T1000 (cell line): ENCODE data around the gene SLC6A6.

Experiments
- DNase-seq: peaks from one replicate; lab custom pipeline; 2025; ENCODE audit warnings: mixed read lengths; lab: John Stamatoyannopoulos, UW

SLC6A6 gene

DNA sequence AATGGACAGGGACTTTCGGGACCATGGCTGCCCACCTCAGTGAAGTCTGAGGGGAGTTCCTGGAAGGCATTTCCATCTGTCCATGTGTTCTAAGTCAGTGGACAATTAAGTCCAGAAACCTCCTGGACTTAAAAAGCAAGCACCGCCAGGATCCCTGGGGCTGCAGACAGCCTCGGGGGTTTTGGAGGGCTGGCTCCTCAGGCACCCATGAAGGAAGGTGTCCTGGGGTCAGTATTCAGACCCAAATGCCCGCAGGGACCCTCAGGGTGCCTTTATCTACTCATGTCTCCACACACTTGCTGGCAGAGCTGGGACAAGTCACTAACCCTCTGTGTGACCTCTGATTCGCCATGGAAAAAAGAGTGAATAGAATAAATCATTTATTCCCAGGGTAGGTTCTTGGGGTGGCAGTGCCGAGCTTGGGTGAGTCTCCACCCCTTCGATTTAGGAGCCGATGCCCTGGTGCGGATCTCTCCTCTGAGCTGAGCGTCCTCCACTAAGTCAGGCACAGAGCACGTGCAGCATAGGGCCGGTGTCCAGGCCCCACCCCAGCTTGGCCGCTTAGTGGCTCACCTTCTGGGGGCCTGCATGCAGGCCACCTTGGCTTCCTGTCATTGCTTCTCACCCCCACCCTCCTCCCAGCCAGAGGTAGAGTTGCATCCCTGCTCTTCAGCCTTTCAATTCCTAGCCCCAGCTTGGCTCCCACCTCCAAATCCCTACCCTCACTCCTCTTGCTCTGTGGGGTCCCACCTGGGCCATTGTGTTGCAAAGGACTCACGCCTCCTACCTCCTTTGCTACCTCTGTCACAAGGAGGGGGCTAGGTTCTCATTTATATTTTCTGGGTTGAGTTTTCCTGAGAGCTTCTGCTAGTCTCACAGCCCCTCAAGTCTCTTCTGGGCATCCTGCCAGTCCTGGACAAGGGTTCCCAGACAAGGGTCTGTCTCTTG is 19.9 kb downstream of the SLC6A6 start:
- no peak for DNase-seq

DNA sequence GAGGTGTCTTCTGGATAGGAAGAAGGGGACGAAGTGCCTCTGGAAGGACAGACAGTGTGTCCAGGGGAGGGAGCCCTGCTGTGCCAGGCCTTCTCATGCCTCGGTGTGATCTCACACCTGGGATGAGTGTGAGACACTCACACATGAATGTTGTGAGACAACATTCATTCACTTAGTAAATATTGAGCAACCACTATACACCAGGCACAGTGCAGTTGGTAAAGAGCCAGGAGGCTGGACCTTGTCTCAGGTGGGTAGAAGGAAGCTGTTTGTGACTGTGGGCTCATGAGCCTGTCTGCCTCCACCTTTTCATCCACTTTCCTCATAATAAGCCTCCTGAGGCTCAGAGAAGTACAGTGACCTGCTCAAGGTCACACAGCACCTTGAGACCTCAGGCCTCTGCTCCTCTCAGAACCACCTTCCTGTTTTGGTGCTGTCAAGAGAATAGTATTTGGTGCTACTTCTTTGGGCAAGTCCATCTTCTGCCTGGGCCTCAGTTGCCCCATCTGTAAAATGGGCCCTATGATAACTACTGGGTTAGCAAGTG is 20.9 kb downstream of the SLC6A6 start:
- DNase-seq = no peak

DNA sequence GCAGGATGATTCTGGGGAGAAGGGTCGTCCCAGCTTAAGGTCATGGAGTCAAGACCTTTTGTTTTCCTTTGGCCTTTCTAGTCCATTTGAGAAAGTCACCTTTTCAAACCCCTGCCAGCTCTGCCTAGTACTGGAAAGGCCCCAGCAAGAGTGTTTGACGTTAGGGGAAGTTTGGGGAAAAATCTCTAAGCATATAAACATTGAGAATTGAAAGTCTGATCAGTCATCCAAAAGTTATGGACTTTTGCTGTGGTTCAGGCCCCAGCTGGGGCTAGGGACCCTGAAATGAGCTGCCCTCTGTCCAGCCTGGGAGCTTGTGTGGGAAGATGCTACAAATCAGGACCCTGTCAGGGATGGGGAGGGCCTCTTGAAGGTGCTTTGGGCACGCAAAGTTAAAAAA is 21.6 kb downstream of the SLC6A6 start:
- DNase-seq = no peak

DNA sequence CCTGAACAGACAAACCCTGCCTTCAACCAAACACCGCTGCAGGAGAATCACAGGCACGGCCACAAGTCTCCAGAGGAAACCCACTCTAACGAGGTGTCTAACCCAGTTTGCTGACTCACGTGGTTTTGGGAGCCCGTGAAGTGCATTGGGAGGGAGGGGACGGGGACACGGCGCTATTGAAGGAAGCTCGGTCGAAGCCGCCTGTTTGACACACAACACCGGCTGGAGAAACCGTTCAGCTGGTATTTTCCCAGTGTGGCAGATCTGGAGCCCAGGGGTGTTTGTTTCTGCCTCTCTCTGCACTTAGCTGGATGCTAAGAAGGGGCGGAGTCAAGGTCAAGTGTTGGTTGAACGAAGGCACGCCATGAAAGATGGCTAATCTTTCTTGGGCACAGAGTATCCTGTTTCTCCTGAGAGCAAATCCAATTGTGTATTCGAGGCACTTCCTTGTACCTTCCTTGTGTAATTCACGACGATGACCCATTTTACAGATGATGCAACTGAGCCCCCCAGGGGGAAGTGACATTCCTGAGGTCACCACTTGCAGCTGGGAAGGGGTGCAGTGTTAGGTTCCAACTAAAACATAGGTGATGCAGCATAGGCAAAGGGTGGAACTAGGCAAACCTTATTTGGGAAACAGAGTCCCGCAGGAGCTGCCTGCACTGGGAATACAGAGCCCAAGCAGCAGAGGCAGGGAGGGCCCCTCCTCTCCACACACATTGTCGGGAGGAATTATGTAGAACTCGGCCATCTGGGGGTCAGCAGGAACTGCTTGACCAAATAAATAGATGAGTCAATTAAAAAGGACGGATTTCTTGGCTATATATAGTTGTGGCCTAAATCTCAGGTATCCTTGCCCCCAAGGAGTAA is 22.5 kb downstream of the SLC6A6 start:
- no peak for DNase-seq

DNA sequence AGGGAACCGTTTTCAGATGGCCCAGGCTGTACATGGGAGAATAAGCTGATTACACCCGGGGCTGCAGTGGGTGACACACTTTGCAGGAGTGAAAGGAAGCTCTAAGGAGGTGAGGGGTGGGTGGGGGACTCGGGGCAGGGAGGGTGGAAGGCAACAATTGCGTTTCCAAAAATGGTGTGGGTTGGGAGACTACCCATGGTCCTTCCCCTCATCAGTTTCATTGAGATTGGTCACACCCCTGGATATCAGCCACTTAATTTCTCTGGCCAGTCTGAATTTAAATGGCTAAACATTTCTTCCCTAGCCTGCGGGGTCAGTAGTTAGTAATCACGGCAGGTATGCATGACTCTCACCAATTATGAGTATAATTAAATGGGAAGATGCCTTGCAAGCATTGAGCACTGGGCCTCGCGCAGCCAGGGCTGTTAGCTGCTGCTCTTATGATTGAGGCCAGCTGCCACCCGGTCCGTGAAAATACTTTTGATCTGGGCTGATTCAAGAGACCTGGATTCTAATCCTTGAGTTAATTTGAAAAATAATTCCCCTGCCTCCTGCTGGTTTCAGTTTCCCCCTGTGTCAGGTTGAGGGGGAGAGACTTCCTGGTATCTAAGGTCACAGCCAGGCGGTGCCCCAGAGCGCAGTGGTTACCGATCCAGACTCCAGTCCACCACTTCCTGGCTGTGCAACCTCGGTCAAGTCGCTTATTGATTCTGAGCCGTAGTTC is 23.3 kb downstream of the SLC6A6 start:
- no peak for DNase-seq

DNA sequence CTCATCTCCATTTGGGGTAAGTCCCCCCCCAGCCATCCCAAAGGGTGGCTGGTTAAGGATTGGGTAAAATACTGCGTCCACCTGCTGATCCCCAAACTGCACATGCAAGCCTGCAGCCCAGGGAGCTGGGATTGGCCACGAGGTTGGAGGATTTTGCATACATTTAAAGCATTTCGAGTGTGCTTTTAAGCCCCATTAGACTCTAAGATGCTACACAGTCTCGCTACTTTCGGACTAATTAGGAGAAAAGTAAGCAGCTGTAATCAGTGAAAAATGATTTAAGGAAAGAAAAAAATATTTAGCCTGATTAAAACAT is 23.9 kb downstream of the SLC6A6 start:
- DNase-seq = no peak

DNA sequence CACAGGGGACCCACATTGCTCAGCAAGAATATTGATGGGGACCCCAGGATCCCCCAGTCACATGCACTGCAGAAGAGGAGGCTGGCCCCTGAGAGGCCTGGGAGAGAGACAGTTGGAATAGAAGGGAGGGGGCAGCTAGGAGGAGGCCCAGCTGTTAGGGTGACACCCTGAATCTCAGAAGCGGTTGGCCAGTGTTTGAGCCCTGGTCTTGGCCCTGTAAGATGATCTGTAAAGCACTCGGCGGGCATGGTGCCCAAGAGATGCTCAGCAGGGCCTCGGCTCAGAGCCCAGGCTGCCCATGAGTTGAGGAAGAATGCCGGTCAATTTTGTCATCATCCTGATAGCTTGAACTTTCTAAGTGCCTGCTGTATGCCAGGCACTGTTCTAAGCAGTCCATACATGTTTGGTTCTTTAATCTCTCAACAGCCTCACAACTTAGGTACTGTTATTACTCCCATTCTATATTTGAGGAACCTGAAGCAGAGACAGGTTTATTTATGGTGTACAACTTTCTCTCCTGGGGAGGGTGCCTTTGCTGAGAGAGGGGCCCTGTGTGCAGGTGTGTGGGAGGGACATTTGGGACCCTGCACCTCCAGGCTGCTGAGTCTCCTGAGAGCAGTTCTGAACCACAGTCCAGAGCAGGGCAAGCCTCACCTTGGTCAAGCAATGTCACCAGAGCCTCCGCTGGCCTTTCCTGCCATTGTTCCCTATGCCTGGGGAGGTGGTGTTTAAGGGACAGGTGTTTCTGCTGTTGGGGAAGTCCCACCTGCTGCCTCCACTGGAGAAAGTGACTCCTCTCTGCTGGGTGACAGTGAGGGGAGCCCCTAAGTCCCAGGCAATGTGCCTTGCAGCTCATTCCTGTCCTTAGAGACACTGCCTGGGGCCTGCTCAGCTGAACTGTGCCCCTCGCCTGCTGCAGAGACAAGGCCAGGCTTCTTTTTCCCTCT is 26.0 kb downstream of the SLC6A6 start:
- DNase-seq = no peak

DNA sequence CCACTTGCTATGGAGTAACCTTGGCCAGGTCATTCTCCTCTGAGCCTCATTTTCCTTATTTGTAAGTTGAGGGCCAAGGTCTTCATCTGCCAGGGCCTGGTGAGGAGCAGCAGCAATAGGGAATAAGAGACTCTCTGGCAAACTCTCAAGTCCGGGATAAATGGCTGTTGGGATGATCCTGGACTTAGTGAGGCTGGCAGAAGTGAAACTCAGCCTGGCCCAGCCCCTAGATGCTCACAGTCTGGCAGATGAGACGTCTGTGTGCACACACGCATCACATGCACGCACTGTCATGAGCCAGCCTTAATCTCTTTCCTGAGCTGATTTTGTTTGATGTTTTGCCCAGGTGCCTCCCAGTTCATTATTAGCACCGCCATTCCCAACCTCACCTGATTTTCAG is 26.8 kb downstream of the SLC6A6 start:
- DNase-seq = no peak

DNA sequence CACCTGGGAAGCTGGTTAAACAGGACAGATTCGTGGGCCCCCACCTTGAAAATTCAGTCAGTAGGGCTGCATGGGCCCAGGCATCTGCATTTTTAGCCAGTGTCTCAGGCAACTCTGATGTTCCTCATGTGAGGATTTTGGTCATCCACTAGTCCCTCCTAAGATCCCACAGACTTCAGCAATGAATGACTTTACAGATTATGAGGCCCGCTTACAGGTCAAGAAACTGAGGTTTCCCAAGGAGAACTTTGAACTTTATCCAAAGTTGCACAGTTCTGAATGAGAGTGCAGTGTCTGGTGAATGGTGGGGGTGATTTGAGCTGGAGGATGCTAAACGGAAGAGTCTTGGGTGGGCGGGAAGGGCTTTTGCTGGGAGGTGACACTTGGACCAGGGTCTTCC is 27.2 kb downstream of the SLC6A6 start:
- no peak for DNase-seq

DNA sequence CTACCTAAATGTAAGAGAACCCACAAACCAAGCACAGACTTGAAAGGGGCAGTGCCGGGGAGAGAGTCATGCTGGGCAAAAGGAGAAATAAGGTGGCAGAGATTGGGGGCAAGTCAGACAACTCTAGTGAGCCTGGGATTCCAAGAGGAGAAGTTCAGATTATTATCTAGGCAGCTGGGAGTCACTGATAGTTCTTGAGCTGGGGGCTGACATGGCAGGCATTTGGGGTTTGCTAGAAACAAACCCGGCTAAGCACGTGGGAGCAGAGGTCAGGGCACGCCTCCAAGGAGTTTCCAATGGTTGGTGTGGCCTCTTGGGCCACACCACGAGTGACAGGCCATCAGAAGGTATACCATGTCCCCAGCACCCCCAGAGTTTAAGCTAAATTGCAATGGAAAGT is 27.6 kb downstream of the SLC6A6 start:
- no peak for DNase-seq

DNA sequence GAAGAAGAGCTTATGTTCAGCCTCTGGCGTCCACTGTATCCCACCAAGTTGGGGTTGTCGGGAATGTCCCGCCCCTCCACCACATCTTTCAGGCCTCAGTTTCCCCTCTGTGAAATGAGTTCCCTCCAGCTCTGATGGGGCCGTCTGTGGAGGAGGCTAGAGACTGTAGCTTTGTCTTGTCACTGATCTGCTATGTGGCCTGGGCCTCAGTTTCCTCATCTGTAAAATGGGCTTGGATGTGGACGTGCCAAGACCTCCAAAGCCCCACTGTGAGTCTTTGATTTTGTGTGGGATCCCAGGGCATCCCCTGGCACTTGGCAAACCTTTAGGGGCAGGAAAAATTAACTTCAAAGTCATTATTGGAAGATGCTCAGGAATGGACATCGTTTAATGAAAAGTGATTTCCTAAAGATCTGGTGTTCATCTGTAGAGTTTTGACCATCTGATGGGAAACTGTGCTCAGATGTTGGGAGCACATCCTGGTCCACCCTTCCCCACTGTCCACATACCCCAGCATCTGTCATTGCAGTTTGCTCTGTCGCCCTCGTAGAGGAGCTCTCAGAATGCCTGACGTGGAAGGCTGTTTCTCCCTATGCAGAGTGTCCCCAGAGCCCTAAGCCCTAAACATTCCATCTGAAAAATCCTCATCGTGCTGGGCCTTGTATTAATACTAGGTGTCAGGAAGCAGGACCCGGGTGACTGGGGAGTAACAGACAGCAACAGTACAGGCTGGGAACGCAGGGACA is 28.5 kb downstream of the SLC6A6 start:
- no peak for DNase-seq

DNA sequence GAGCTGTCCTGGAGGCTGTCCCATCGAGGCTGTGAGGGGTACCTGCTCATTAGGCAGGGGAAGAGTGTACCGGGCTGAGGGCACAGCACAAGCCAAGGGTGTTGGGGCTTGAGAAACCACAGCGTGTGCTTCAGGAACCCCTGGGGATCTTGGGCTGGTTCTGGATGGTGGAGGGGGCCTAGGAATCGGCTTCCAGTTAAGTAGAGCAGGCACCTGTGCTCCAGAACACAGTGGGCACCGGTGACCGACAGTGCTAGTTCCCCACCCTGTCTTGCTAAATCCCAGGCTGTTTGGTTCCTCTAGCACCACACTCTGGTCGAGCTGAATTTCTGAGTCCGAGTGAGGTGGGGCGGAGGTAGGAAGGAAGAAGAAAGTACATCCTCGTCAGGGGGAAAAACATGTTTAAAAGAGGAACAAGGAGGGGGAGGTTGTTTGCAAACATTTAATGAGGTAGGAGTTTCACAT is 29.1 kb downstream of the SLC6A6 start:
- no peak for DNase-seq

DNA sequence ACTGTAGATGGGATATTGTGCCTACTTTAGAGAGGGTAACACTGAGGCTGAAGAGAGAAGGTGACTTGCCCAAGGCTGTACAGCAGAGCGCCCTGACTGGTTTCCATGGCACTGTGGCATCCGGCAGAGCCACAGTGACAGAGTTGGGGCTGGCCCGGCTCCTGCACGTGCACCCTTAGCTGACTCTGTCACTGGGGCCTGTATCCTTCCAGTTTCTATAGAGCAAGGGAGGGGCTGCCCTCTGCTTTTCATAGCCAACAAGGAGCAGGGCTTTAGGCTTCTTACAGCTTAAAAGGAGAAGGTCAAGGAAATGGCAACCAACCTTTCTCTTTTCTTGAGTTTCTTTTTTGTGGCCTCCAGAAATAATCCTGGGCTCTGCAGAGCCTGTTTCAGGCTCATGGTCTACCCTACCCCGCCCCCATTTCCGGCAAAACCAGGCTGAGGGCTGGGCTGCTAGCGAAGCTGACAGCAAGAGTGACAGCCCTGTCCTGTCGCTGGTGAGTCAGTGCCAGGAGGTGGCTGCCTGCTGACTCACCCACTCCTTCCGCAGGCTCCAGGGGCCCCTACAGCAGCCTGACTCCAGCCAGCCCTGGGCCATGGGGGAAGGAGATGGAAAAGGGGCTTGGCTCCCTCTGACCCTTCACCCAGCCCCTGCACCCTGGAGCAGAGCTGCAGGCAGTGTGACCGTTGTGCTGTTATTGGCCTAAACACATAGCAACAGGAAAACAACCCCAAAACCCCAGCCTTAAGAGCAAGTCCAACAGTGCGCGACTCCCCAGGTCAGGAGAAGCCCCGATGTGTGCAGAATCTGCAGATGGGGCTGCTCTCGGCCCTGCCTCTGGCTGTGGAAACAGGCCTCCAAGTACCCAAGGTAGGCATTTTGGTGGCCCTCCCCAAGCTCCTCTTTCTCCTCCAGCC is 29.8 kb downstream of the SLC6A6 start:
- peak; percentile 79 for DNase-seq

DNA sequence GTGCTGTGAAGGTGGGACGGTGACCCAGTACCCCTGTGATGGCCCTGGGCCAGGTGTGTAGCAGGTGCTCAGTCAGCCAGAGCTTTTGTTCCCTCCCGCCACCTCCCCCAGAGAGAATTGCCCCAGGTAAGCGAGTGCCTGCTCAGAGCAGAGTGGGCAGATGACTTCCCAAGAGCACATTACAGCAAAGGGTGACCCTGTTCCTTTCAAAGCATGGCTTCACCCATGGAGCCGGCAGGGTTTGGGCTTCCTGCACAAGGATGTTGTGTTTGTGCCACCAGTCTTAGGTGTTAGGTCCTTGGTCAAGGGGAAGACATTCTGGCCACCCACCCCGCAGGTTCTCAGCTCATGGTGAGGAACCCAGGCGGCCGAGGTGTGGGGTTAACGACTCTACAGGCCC is 30.7 kb downstream of the SLC6A6 start:
- no peak for DNase-seq

DNA sequence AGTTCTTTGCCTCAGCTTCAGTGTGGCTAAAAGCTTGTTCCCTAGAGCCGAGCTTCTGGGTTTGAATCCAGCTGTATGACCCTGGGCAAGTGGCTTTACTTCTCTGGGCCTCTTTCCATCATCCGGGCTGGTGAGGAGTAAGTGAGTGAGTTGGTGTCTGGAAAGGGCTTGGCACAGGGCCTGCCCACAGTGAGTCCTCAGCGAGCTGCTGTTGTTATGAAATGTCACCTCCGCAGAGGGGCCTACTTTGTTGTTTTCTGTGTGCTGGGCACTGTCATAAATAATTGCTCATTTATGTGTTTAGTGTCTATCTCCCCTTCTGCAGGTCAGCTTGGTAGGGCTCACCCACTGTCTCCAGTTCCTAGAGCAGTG is 31.7 kb downstream of the SLC6A6 start:
- peak; percentile 25 for DNase-seq

DNA sequence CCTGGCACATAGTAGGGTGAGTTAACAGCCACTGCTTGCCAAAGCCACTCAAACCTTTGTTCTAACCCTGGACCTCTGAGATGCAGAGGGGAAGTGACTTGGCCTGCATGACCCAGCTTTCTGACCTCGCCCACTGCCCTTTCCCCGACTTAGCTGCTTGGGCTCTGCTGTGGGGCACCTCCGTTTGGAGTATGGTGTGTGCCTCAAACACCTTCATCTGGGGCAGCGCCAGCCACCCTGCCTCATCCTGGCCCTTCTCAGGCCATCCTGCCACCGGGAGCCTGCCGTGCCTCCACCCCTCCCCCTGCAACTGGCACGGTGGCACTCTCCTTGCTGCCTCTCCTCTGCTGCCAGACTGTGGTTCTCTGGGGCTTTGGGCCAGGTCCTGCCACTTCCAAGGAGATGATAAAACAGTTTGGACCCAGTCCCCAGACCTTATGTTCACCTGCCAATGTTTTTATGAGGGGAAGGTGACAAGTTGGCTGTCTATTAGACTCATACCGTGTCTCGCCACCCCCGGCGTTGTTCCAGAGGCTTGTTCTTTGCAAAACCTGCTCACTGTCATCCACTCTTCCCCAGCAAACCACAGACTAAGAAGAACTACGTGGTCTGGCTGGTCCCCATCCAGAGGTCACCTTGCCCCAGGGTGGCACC is 32.2 kb downstream of the SLC6A6 start:
- no peak for DNase-seq

DNA sequence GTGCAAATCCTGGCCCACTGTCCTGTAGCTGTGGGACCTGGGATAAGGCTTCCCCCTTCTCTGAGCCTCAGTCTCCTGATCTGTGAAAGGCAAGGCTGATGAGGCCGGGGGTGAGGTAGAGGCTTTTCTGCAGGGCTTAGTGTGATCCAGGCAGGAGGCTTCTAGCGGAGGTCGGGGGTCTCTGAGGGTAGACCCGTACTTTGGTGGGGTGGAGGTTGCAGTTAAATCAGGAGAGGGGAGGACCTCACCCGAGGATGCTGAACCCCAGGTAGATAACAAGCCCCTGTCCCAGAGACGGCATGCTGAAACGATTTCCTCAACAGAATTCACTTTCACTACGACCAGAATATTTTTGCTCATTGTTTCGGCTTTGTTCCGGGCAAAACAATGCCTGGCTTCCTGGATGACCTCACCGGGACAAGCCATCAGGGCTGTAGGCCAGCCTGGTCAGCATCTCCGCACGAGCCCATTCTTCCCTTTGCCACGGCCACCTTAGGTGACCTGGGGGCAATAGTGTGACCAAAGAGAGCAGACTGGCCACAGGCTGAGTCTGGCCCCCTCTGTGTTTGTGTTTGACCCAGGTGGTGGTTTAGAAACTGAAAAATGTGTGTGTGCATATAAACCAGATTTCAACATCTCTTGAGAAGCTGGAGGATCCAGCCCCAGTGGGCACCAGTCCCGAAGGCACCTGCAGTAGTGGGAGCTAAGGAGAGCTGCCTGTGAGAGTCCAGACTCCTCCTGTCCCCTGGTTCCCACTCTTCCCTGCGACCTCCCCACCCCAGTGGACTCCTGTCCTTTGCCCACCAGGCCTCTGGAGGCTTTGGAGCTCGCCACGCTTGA is 33.0 kb downstream of the SLC6A6 start:
- DNase-seq = no peak

DNA sequence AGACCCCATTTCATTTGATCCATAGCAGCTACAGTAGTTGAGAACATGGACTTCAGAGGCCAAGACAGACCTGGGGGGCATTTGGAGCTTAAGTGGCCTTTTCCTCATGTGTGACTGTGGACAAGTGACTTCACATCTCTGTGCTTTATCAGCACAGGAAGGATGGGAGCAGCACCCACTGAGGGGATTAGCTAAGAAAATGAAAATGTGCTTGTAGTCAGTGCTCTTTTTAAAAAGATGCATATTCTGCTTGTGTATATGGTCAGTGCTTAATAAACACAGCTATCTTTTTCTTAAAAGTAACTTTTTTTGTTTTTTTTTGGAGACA is 34.5 kb downstream of the SLC6A6 start:
- DNase-seq = no peak
